NCI-H748 (cell line): ENCODE measurements around the gene RNF181.
"Not testable (repeated sequence)": the region's sequence is repeated elsewhere in the genome, so short reads cannot be mapped to it uniquely, and the experiment has no call there.

ENCODE experiments used
- DNase-seq: peaks from one replicate; lab custom pipeline; 2025; ENCODE audit not compliant: unreplicated experiment; lab: John Stamatoyannopoulos, UW

RNF181 gene

GRCh38 chr2:85611705-85612587 lies 16.4 kb downstream of the RNF181 start, which contains the start of gene C2orf68:
Gene C2orf68 (minus strand): TSS chr2:85612066. CDS start chr2:85611984, 82 bp downstream.
- DNase-seq: peak; percentile 87

GRCh38 chr2:85613717-85614515 lies 18.4 kb downstream of the RNF181 start:
- DNase-seq: no peak

GRCh38 chr2:85614757-85615156 lies 19.2 kb downstream of the RNF181 start:
- not testable (repeated sequence) for DNase-seq

GRCh38 chr2:85615413-85615728 lies 19.8 kb downstream of the RNF181 start:
- no peak for DNase-seq

GRCh38 chr2:85617723-85618122 lies 22.2 kb downstream of the RNF181 start:
- not testable (repeated sequence) for DNase-seq

GRCh38 chr2:85619617-85620016 lies 24.1 kb downstream of the RNF181 start:
- DNase-seq: no peak

GRCh38 chr2:85621338-85621737 lies 25.8 kb downstream of the RNF181 start:
- DNase-seq: no peak

GRCh38 chr2:85623991-85624390 lies 28.4 kb downstream of the RNF181 start:
- DNase-seq: no peak

- no peak for DNase-seq
These were observed 33.1 kb downstream of the RNF181 start for GRCh38 chr2:85628658-85629057.

GRCh38 chr2:85631316-85631715 lies 35.8 kb downstream of the RNF181 start:
- DNase-seq: no peak

- no peak for DNase-seq
These were observed 39.5 kb downstream of the RNF181 start for GRCh38 chr2:85635011-85635410.

GRCh38 chr2:85635636-85636035 lies 40.1 kb downstream of the RNF181 start:
- no peak for DNase-seq

- no peak for DNase-seq
These were observed 47.2 kb downstream of the RNF181 start for GRCh38 chr2:85642725-85643124.

GRCh38 chr2:85644909-85645308 lies 49.4 kb downstream of the RNF181 start:
- no peak for DNase-seq

GRCh38 chr2:85646166-85646565 lies 50.6 kb downstream of the RNF181 start:
- no peak for DNase-seq
